Stimulated activated naive B cell treated with anti-CD40 and anti-IgM and Interleukin-4, amounts not matched to agents 10 μg/mL and 1 μg/mL and 100 μg/mL, for 72 hours (primary cell): ENCODE measurements around the gene CDIPT.
A peak's percentile ranks its signal among the peaks of the same experiment; 100 is the strongest.
"Not testable (repeated sequence)": the region's sequence is repeated elsewhere in the genome, so short reads cannot be mapped to it uniquely, and the experiment has no call there.

Source experiments
- ATAC-seq, 2 donors: fragments of 150-1000 bp; cut with Tn5 transposase; replicated peaks; 2 replicates each; pipeline ENCODE4 v1.10.0; 2021; ENCODE audit warnings: moderate library complexity in 1 of 2
- DNase-seq: peaks from one replicate; pipeline ENCODE4 v3.0.0; 2021
- H3K27ac Mint-ChIP-seq: one replicate; pipeline ENCODE4 v1.8.0; 2022; ENCODE audit warnings: mild to moderate bottlenecking, mixed read lengths
- H3K27me3 Mint-ChIP-seq, 2 donors: one replicate each; pipeline ENCODE4 v1.8.0; 2022; ENCODE audit warnings: mixed read lengths in 2 of 2
- H3K36me3 Mint-ChIP-seq, 2 donors: one replicate each; pipeline ENCODE4 v1.8.0; 2022; ENCODE audit warnings: mixed read lengths in 2 of 2, mild to moderate bottlenecking in 1 of 2
- H3K4me1 Mint-ChIP-seq, 2 donors: one replicate each; pipeline ENCODE4 v1.8.0; 2022; ENCODE audit warnings: mixed read lengths in 2 of 2, mild to moderate bottlenecking in 1 of 2
- H3K4me3 Mint-ChIP-seq, 2 donors: one replicate each; pipeline ENCODE4 v1.8.0; 2022; ENCODE audit warnings: mild to moderate bottlenecking in 2 of 2, mixed read lengths in 2 of 2, moderate library complexity in 1 of 2
- H3K9me3 Mint-ChIP-seq, 2 donors: one replicate each; pipeline ENCODE4 v1.8.0; 2022; ENCODE audit warnings: mixed read lengths in 2 of 2, mild to moderate bottlenecking in 1 of 2

The CDIPT gene

GRCh38 chr16:29900888-29901606 is 38.0 kb upstream of the CDIPT start:
- peak overlapping the region; percentile 66 to 79 for H3K4me3 Mint-ChIP-seq
- H3K36me3 Mint-ChIP-seq = peaks cover 0 to 3% of the 10 kb centered on the region in 2 donors
- peaks cover 35 to 41% of the 10 kb centered on the region in 2 donors for H3K27me3 Mint-ChIP-seq
- H3K9me3 Mint-ChIP-seq = no peaks in the 10 kb centered on the region
- ATAC-seq = no peak
- DNase-seq = no peak
- no peak overlapping the region for H3K27ac Mint-ChIP-seq
- H3K4me1 Mint-ChIP-seq = peaks cover 10 to 33% of the 10 kb centered on the region in 2 donors

DNA sequence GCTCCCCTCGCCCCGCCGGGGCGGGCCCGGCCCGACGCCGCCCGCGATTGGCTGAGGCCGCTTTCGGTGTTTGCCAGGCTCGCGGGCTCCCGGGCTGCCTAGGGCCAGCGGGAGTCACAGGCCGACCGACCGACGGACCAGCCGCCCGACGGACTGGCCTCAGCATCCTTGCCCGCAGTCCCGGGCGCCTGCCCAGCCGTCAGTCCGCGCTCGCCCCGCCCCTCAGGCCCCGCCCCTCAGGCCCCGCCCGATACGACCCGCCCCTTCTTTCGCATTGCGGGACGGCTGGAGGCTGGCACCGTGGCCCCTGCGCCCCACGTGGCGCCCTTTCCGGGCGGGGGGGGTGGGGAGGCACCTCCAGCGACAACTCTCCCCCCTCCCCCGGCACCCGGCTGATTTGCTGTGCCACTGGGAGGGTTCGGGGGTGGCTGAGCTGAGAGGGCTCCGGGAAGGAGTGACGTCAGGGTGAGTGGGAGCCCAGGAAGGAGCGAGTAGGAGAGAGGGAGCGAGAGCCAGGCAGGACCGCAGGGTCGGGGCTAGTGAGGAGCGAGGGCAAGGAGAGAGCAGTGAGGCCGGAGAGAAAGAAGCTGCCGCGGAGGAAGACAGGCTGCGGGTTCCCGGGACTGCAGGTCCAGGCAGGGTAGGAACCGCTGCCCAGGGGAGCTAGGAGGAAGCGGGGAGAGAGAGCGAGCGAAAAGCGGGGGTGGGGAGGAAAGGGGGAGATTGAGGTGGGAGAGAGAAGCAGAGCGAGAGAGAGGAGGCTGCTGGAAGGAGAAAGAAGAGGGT is 37.3 kb upstream of the CDIPT start, which contains the start of gene ASPHD1:
Gene ASPHD1 (plus strand): TSS at position 387 of the 786 bp plus-strand sequence. CDS start 484 bp downstream, outside the sequence.
- H3K4me1 Mint-ChIP-seq = peaks cover 10 to 33% of the 10 kb centered on the region in 2 donors
- H3K9me3 Mint-ChIP-seq = no peaks in the 10 kb centered on the region
- ATAC-seq = peak; percentile 89 to 90
- no peak within 1 kb of the TSS for H3K27ac Mint-ChIP-seq
- H3K27me3 Mint-ChIP-seq = peaks cover 42 to 46% of the 10 kb centered on the region in 2 donors
- peaks cover 0 to 3% of the 10 kb centered on the region in 2 donors for H3K36me3 Mint-ChIP-seq
- H3K4me3 Mint-ChIP-seq = peak within 1 kb of the TSS; percentile 66 to 79
- no peak for DNase-seq

DNA sequence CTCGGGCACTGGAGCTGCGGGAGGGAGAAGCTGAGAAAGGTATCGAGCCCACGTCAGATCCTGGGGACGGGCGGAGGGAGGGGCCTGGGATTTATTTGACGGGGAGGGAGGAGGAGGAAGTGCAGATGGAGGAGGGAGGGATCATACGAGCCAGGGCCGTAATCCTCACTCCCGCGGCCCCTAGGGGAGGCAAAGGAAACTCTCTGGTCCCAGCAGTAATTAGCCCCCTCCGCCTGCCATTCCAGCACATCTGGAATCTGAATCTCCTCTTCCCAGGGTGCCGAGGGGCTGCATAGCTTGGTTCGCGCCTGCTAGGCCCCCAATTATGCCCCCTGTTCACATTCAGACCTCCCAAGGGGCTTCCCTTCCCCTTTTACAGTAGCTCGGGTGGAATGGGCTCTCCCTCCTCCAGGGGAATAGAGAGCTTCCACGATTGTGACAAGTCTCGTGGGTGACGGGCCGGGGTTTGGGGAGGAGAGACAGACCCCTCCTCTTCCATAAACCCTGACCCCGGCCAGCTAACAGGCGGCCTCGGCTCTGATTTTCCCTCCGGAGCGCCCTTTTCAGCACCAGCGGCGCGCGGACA is 36.6 kb upstream of the CDIPT start, which contains the start of gene SEZ6L2:
Gene SEZ6L2 (minus strand): TSS at position 35 of the 586 bp plus-strand sequence. CDS start 531 bp downstream, outside the sequence.
- Mint-ChIP-seq H3K4me3 (peak within 1 kb of the TSS; percentile 66 to 79), H3K4me1 (peaks cover 10 to 33% of the 10 kb centered on the region in 2 donors), H3K9me3 (no peaks in the 10 kb centered on the region), H3K27me3 (peaks cover 45 to 49% of the 10 kb centered on the region in 2 donors), H3K36me3 (peaks cover 0 to 3% of the 10 kb centered on the region in 2 donors), H3K27ac (no peak within 1 kb of the TSS)
- DNase-seq (peak; percentile 53), ATAC-seq (peak in 1 of 2 donors; percentile 20)

GRCh38 chr16:29898804-29899515 is 35.9 kb upstream of the CDIPT start:
- ATAC-seq (no peak), DNase-seq (no peak)
- Mint-ChIP-seq H3K27ac (no peak overlapping the region), H3K9me3 (no peaks in the 10 kb centered on the region), H3K27me3 (peaks cover 45 to 49% of the 10 kb centered on the region in 2 donors), H3K36me3 (peaks cover 0 to 3% of the 10 kb centered on the region in 2 donors), H3K4me3 (no peak overlapping the region), H3K4me1 (peaks cover 10 to 33% of the 10 kb centered on the region in 2 donors)

- peaks cover 10 to 28% of the 10 kb centered on the region in 2 donors for H3K4me1 Mint-ChIP-seq
- H3K27me3 Mint-ChIP-seq = peaks cover 45 to 49% of the 10 kb centered on the region in 2 donors
- no peaks in the 10 kb centered on the region for H3K9me3 Mint-ChIP-seq
- ATAC-seq (no peak), DNase-seq (no peak)
- no peak overlapping the region for H3K4me3 Mint-ChIP-seq
- peaks cover 0 to 3% of the 10 kb centered on the region in 2 donors for H3K36me3 Mint-ChIP-seq
- peak overlapping the region; percentile 37 for H3K27ac Mint-ChIP-seq
Measured at GRCh38 chr16:29898135-29898803, 35.2 kb upstream of the CDIPT start.

DNA sequence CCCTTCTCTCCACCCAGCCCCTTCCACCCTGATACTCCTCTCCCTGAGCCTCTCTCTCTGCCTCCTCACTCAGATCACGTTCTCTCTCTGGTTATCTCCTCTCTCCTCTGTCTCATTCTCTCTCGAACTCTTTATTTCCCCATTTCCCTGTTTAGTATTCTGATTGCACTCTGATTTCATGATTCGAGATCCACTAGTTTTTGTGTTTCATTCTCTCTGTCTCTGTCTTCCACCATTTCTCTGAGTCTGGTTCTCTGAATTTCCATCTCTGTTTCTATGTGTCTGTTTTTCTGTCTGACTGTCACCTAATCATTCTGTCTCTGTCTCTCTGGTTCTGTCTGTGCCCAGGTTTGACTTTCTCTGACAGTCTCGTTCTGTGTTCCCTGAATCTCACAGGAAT is 34.3 kb upstream of the CDIPT start:
- DNase-seq = no peak
- Mint-ChIP-seq H3K4me1 (peaks cover 10 to 27% of the 10 kb centered on the region in 2 donors), H3K27me3 (peaks cover 45 to 49% of the 10 kb centered on the region in 2 donors), H3K9me3 (no peaks in the 10 kb centered on the region), H3K4me3 (no peak overlapping the region), H3K27ac (no peak overlapping the region), H3K36me3 (peaks cover 0 to 3% of the 10 kb centered on the region in 2 donors)
- ATAC-seq = no peak

DNA sequence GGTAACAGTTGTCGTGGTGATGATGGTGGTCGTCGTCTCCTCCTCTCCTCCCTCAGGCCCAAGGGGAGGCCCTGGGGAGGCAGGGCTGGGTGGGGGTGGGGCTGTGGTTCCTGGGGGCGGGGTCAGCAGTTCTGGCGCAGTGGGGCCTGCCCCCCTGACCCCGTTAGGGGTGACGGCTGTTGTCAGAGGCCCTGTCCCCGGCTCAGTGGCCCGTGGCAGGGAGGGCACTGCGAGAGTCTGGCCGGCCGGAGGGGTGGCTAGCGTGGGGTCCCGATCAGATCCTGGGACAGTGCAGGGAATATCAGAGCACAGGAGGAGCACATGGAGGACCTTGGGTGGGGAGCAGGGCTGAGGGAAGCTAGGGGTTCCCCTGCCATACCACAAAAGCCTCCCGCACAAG is 33.8 kb upstream of the CDIPT start:
- H3K4me1 Mint-ChIP-seq = peaks cover 10 to 27% of the 10 kb centered on the region in 2 donors
- H3K36me3 Mint-ChIP-seq = peaks cover 0 to 3% of the 10 kb centered on the region in 2 donors
- H3K9me3 Mint-ChIP-seq = no peaks in the 10 kb centered on the region
- no peak overlapping the region for H3K27ac Mint-ChIP-seq
- peaks cover 45 to 49% of the 10 kb centered on the region in 2 donors for H3K27me3 Mint-ChIP-seq
- no peak for ATAC-seq
- no peak for DNase-seq
- H3K4me3 Mint-ChIP-seq = no peak overlapping the region

DNA sequence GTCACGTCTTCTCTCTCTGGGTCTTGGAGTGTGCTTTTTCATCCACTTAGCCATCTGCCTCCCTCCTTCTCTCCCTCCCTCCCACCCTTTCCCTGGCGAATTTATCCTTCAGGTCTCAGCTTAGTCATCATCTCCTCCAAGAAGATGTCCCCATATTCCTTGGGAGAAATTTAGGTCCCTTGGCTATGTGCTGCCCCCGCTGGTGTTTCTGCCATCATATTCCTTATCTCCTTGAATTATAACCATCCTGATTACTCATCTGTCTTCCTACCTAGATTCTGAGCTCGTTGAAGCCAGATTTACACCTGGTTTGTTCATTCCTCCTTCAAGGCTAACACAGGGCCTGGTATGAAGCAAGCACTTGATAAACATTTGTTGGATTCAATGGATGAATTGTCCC is 31.3 kb upstream of the CDIPT start:
- H3K27ac Mint-ChIP-seq = no peak overlapping the region
- ATAC-seq = no peak
- H3K27me3 Mint-ChIP-seq = peaks cover 38 to 39% of the 10 kb centered on the region in 2 donors
- H3K36me3 Mint-ChIP-seq = peaks cover 0 to 3% of the 10 kb centered on the region in 2 donors
- H3K4me3 Mint-ChIP-seq = no peak overlapping the region
- no peak for DNase-seq
- H3K4me1 Mint-ChIP-seq = peaks cover 5 to 14% of the 10 kb centered on the region in 2 donors
- no peaks in the 10 kb centered on the region for H3K9me3 Mint-ChIP-seq

DNA sequence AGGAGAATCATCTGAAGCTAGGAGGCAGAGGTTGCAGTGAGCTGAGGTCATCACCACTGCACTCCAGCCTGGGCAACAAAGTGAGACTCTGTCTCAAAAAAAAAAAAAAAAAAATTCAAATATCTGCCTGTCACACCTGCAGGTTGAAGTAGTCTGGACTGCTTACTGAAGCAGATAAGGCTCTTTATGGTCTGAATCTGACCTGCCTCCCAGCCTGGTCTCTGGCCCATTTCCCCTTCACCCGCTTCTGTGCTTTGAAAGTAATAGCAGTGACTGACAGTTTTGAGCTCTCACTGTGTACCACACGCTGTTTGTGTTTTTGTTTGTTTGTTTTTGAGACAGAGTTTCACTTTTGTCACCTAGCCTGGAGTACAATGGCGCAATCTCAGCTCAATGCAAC is 30.5 kb upstream of the CDIPT start:
- no peak overlapping the region for H3K27ac Mint-ChIP-seq
- no peaks in the 10 kb centered on the region for H3K9me3 Mint-ChIP-seq
- DNase-seq (no peak), ATAC-seq (no peak)
- peaks cover 30 to 31% of the 10 kb centered on the region in 2 donors for H3K27me3 Mint-ChIP-seq
- peaks cover 0 to 3% of the 10 kb centered on the region in 2 donors for H3K36me3 Mint-ChIP-seq
- no peak overlapping the region for H3K4me3 Mint-ChIP-seq
- H3K4me1 Mint-ChIP-seq = peaks cover 5 to 6% of the 10 kb centered on the region in 2 donors

GRCh38 chr16:29892458-29892813 is 29.4 kb upstream of the CDIPT start:
- no peak overlapping the region for H3K27ac Mint-ChIP-seq
- peaks cover 0 to 2% of the 10 kb centered on the region in 2 donors for H3K36me3 Mint-ChIP-seq
- no peak overlapping the region for H3K4me3 Mint-ChIP-seq
- DNase-seq (no peak), ATAC-seq (no peak)
- H3K9me3 Mint-ChIP-seq = no peaks in the 10 kb centered on the region
- H3K4me1 Mint-ChIP-seq = peaks cover 0 to 3% of the 10 kb centered on the region in 2 donors
- peaks cover 19 to 20% of the 10 kb centered on the region in 2 donors for H3K27me3 Mint-ChIP-seq

DNA sequence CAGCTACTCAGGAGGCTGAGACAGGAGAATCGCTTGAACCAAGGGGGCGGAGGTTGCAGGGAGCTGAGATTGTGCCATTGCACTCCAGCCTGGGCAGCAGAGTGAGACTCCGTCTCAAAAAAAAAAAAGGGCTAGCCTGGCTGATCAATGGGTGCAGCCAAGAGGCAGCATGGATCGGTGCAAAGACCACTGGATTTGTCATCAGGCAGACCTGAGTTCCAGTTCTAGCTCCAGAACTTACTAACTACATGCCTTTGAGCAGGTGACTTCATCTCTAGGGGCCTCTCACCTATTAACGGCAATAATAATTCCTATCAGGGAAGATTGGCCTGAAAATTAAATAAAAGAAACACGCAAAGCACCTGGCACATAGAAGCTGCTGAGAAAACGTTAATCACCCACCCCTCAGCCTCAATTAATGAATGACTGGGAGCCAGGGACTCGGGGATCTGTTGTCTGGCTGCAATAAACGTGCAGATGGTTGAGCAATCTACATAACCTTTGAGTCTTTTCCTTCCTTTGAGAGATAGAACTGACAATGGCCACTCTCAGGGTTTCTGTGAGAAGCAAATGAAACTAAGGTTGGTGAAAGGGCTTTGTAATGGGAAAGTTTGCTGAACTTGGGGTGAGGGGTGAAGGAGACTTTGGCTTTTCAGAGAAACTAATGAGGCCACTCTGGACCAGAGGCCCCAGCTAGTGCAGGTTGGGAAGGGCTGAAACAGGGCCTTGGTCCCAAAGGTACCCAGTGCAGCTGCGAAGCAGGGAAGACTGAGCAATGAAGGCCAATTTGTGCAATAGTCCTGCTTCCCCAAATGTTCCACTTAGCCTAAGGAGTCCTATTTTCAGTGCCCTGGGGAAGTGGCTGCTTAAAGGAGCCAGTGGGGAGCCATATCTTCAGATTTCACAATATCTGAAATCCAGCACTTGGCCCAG is 28.8 kb upstream of the CDIPT start:
- peaks cover 15% of the 10 kb centered on the region in 2 donors for H3K27me3 Mint-ChIP-seq
- DNase-seq (no peak), ATAC-seq (no peak)
- no peaks in the 10 kb centered on the region for H3K4me1 Mint-ChIP-seq
- no peak overlapping the region for H3K4me3 Mint-ChIP-seq
- H3K9me3 Mint-ChIP-seq = no peaks in the 10 kb centered on the region
- H3K27ac Mint-ChIP-seq = no peak overlapping the region
- H3K36me3 Mint-ChIP-seq = no peaks in the 10 kb centered on the region

GRCh38 chr16:29889372-29889771 is 26.3 kb upstream of the CDIPT start:
- not testable (repeated sequence) for H3K4me3 Mint-ChIP-seq, H3K9me3 Mint-ChIP-seq, H3K27me3 Mint-ChIP-seq, ATAC-seq, H3K36me3 Mint-ChIP-seq, DNase-seq, H3K27ac Mint-ChIP-seq, H3K4me1 Mint-ChIP-seq
